Measurements from ENCODE around the gene DNAAF5. TPM values are rescaled to one million over a fixed set of nuclear protein-coding genes. Genes with fewer than 3 reads are reported as not detected.

The DNAAF5 gene
- total RNA-seq, 1 donor from 2014 or later: 4.3 TPM

- no peak for DNase-seq (ENCODE audit: low spot score)
These were observed 19.8 kb upstream of the DNAAF5 start for GRCh38 chr7:706721-707120.

- DNase-seq (ENCODE audit: low spot score): no peak
These were observed 19.1 kb upstream of the DNAAF5 start for GRCh38 chr7:707296-708000.

GRCh38 chr7:710161-710560 lies 16.3 kb upstream of the DNAAF5 start:
- no peak for DNase-seq (ENCODE audit: low spot score)

GRCh38 chr7:711093-711921 lies 15.2 kb upstream of the DNAAF5 start:
- peak; percentile 50 for DNase-seq (ENCODE audit: low spot score)

- DNase-seq (ENCODE audit: low spot score): no peak
These were observed 14.5 kb upstream of the DNAAF5 start for GRCh38 chr7:711922-712380.

GRCh38 chr7:712381-713138 lies 13.9 kb upstream of the DNAAF5 start:
- no peak for DNase-seq (ENCODE audit: low spot score)

GRCh38 chr7:713139-713457 lies 13.4 kb upstream of the DNAAF5 start:
- no peak for DNase-seq (ENCODE audit: low spot score)

- no peak for DNase-seq (ENCODE audit: low spot score)
These were observed 12.8 kb upstream of the DNAAF5 start for GRCh38 chr7:713488-714230.

- no peak for DNase-seq (ENCODE audit: low spot score)
These were observed 12.2 kb upstream of the DNAAF5 start for GRCh38 chr7:714251-714671.

- no peak for DNase-seq (ENCODE audit: low spot score)
These were observed 10.3 kb upstream of the DNAAF5 start for GRCh38 chr7:716222-716621.

- DNase-seq (ENCODE audit: low spot score): no peak
These were observed 9.9 kb upstream of the DNAAF5 start for GRCh38 chr7:716636-717035.

GRCh38 chr7:721619-722248 lies 4.8 kb upstream of the DNAAF5 start:
- DNase-seq (ENCODE audit: low spot score): no peak

- no peak for DNase-seq (ENCODE audit: low spot score)
These were observed 3.0 kb upstream of the DNAAF5 start for GRCh38 chr7:723541-723940.

GRCh38 chr7:724298-724697 lies 2.2 kb upstream of the DNAAF5 start:
- DNase-seq (ENCODE audit: low spot score): no peak

- DNase-seq (ENCODE audit: low spot score): no peak
These were observed 1.1 kb upstream of the DNAAF5 start for GRCh38 chr7:725223-726005.

GRCh38 chr7:726854-727103 lies 280 bp downstream of the DNAAF5 start:
- DNase-seq (ENCODE audit: low spot score): no peak

- no peak for DNase-seq (ENCODE audit: low spot score)
These were observed 756 bp downstream of the DNAAF5 start, which contains the start of gene PRKAR1B for GRCh38 chr7:727104-727805. Gene PRKAR1B (minus strand): TSS chr7:727281. CDS start chr7:711505, 15,776 bp downstream.

- DNase-seq (ENCODE audit: low spot score): no peak
These were observed 1.4 kb downstream of the DNAAF5 start for GRCh38 chr7:727806-728460.

- DNase-seq (ENCODE audit: low spot score): no peak
These were observed 2.1 kb downstream of the DNAAF5 start for GRCh38 chr7:728602-729001.

Data from umbilical cord (tissue), 2 donors.